Measurements from ENCODE around the gene C10orf62. TPM values are rescaled to one million over a fixed set of nuclear protein-coding genes. Genes with fewer than 3 reads are reported as not detected.
A peak's percentile ranks its signal among the peaks of the same experiment; 100 is the strongest.

Gene C10orf62
- total and polyA plus RNA-seq, 2 of the 13 experiments (the other 11 are each of a cell fraction or from before 2014, with no cell fraction given) = 0.61 to 1.6 TPM

- TF ChIP-seq ZNF609 (CRISPR knock-in tag; IDR thresholded peaks at IDR 0.05; ENCODE audit: borderline replicate concordance) = no peak
- TF ChIP-seq NFRKB (IDR thresholded peaks at IDR 0.05) = no peak
- TF ChIP-seq ZFP90 (CRISPR knock-in tag; IDR thresholded peaks at IDR 0.05; ENCODE audit: borderline replicate concordance) = no peak
- no peak for TF ChIP-seq EZH2 (conservative IDR thresholded peaks at IDR 0.05; ENCODE audit: low read depth, low read length)
- no peak for TF ChIP-seq ZMYM4 (CRISPR knock-in tag; IDR thresholded peaks at IDR 0.05)
- peak; percentile 38 for TF ChIP-seq AGO2 (optimal IDR thresholded peaks at IDR 0.05; ENCODE audit: low read depth, low read length)
- no peak for TF ChIP-seq ZNF143 (CRISPR knock-in tag; IDR thresholded peaks at IDR 0.05)
- peak; percentile 42 for TF ChIP-seq YY1 (IDR thresholded peaks at IDR 0.05; ENCODE audit: insufficient read depth, insufficient replicate concordance, low read depth, low read length)
- no peak for TF ChIP-seq ZNF577 (CRISPR knock-in tag; IDR thresholded peaks at IDR 0.05; ENCODE audit: borderline replicate concordance, low read depth)
- TF ChIP-seq ZNF788 (CRISPR knock-in tag; IDR thresholded peaks at IDR 0.05; ENCODE audit: borderline replicate concordance) = peak; percentile 48; the same call in 1 of the 2 replicates
- TF ChIP-seq IKZF1 (IDR thresholded peaks at IDR 0.05) = no peak
- no peak for TF ChIP-seq SNAPC4 (CRISPR knock-in tag; IDR thresholded peaks at IDR 0.05)
- no peak for TF ChIP-seq ZNF335 (CRISPR knock-in tag; IDR thresholded peaks at IDR 0.05)
- TF ChIP-seq ZNF672 (CRISPR knock-in tag; IDR thresholded peaks at IDR 0.05) = no peak
- TF ChIP-seq ZNF260 (CRISPR knock-in tag; IDR thresholded peaks at IDR 0.05; ENCODE audit: borderline replicate concordance, low read depth) = no peak
- no peak for TF ChIP-seq TIGD3 (CRISPR knock-in tag; IDR thresholded peaks at IDR 0.05; ENCODE audit: borderline replicate concordance)
- TF ChIP-seq ZNF562 (CRISPR knock-in tag; IDR thresholded peaks at IDR 0.05; ENCODE audit: borderline replicate concordance) = no peak
- 0 out of 2 replicates have a peak, but pooled peaks have one; percentile 22 for TF ChIP-seq ELF3 (CRISPR knock-in tag; IDR thresholded peaks at IDR 0.05)
- no peak for TF ChIP-seq ZNF567 (CRISPR knock-in tag; IDR thresholded peaks at IDR 0.05; ENCODE audit: borderline replicate concordance)
Measured at GRCh38 chr10:97572214-97572989, 17.1 kb upstream of the C10orf62 start, which contains the start of gene ANKRD2 (continued).
